ENCODE measurements around the gene ANTXRL. TPM values are rescaled to one million over a fixed set of nuclear protein-coding genes. Genes with fewer than 3 reads are reported as not detected.

ANTXRL gene
- not detected for polyA plus RNA-seq (2013, experiment 1 of 2)
- not detected for polyA plus RNA-seq (2013, experiment 2 of 2)

DNA sequence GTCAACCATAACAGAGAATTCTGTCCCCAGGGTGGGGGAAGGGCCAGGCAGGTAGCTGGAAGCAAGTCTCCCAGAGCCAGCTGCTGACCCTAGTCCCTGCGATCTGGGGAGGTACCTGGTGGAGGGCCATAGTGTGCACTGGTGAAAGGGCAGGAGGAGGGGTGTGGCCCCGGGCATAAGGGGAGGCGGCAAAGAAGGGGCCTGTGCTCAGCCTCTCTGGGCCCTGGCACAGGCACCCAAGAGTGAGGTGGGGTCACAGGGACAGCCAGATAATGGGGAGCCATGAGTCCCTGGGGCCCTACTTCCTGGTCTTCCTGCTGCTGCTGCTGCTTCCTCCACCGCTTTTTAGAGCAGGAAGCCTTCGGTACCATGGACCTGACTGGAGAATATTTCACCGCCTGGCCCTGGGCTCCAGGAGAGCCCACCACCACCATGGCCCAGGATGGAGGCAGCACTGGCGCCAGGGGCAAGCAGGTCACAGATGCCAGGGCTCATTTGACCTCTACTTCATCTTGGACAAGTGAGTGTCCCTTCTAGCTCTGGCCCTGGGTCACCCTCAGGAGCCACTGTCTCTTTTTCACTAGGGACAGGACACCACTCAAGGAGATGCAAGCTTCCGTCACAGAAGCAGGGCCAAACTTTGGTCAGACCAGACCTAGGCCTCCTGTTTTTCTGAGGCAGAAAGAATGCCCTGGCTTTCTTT lies at the start of gene ANTXRL:
ANTXRL (plus strand) TSS at position 7 of the 703 bp plus-strand sequence; CDS start at position 273, 266 bp downstream.
- no peak within 1 kb of the TSS for H3K18ac ChIP-seq (ENCODE audit: low read length)
- no peak within 1 kb of the TSS for H2BK15ac ChIP-seq (replicated peaks; ENCODE audit: low read depth)
- H3K4ac ChIP-seq (ENCODE audit: low read depth, low read length) = no peak within 1 kb of the TSS
- H2AK5ac ChIP-seq (ENCODE audit: low read length) = no peak within 1 kb of the TSS
- DNase-seq = no peak
- no peaks in the 10 kb centered on the region for H3K79me2 ChIP-seq (ENCODE audit: control insufficient read depth, insufficient read depth, low read length)
- H3K9ac ChIP-seq (ENCODE audit: low read length) = no peak within 1 kb of the TSS
- H2BK5ac ChIP-seq (ENCODE audit: low read length) = no peak within 1 kb of the TSS
- H3K23ac ChIP-seq (ENCODE audit: low read length) = no peak within 1 kb of the TSS
- no peaks in the 10 kb centered on the region for H3K79me1 ChIP-seq (ENCODE audit: low read length)
- H3K27me3 ChIP-seq (ENCODE audit: insufficient read depth, low read length, poor library complexity) = no peaks in the 10 kb centered on the region
- no CpG with 5 or more reads among the region's 8 CpGs for WGBS (ENCODE audit: extremely low coverage, insufficient coverage, low lambda C conversion rate)
- no peak within 1 kb of the TSS for H3K56ac ChIP-seq (ENCODE audit: low read length)
- no peak within 1 kb of the TSS for H3K27ac ChIP-seq (ENCODE audit: low read depth, low read length)
- H3K4me2 ChIP-seq (ENCODE audit: low read length) = no peak within 1 kb of the TSS
- H4K8ac ChIP-seq (ENCODE audit: low read depth, low read length) = no peak within 1 kb of the TSS
- H3K36me3 ChIP-seq (ENCODE audit: control insufficient read depth, insufficient read depth, low read length) = no peaks in the 10 kb centered on the region
- H4K5ac ChIP-seq (ENCODE audit: low read length) = no peak within 1 kb of the TSS
- H3K4me1 ChIP-seq (ENCODE audit: control insufficient read depth, low read depth, low read length) = peaks cover 7% of the 10 kb centered on the region
- H2BK120ac ChIP-seq (ENCODE audit: low read depth, low read length) = no peak within 1 kb of the TSS
- no peak within 1 kb of the TSS for H3K4me3 ChIP-seq (ENCODE audit: low read length)

DNA sequence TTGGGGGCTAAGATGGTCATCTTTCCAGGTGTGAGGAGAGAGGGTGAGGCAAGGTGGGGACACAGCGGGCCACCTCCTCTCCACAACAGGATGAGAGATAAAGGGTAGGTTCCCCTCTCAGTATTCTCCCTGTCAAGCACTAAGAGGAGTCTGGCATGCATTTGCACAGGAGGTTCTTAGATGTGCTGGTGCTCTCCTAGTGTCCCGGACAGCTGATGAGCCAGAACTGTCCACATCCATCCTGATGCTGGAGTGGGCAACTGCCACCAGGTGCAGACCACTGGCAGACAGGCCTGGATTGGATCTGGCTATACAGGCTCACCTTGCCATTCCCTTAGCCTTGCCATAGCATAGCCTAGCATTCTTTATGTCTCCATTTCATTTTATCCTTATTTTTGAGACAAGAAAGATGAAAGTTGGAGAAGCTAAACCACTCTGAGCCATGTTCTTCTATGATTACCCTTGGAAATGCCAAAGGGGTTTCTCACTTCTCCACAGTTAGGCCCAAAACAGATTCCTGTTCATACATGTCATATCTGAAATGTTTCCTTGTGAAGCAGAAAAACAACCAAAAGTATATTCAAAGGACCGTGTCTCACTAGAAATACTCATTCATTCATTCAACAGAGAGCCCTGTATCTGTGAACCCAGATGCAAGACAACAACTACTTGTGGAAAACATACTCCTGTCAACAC lies 48.8 kb upstream of the ANTXRL start:
- no peak overlapping the region for H2AK5ac ChIP-seq (ENCODE audit: low read length)
- H3K4me1 ChIP-seq (ENCODE audit: control insufficient read depth, low read depth, low read length) = no peaks in the 10 kb centered on the region
- H3K27me3 ChIP-seq (ENCODE audit: insufficient read depth, low read length, poor library complexity) = no peaks in the 10 kb centered on the region
- no peak overlapping the region for H3K27ac ChIP-seq (ENCODE audit: low read depth, low read length)
- no peak overlapping the region for H3K18ac ChIP-seq (ENCODE audit: low read length)
- no peak overlapping the region for H3K9ac ChIP-seq (ENCODE audit: low read length)
- no peak overlapping the region for H2BK120ac ChIP-seq (ENCODE audit: low read depth, low read length)
- no peak overlapping the region for H4K8ac ChIP-seq (ENCODE audit: low read depth, low read length)
- H3K23ac ChIP-seq (ENCODE audit: low read length) = no peak overlapping the region
- no peak overlapping the region for H3K4me2 ChIP-seq (ENCODE audit: low read length)
- H4K5ac ChIP-seq (ENCODE audit: low read length) = no peak overlapping the region
- no peak overlapping the region for H3K4ac ChIP-seq (ENCODE audit: low read depth, low read length)
- no peaks in the 10 kb centered on the region for H3K36me3 ChIP-seq (ENCODE audit: control insufficient read depth, insufficient read depth, low read length)
- DNase-seq = no peak
- WGBS (ENCODE audit: extremely low coverage, insufficient coverage, low lambda C conversion rate) = no CpG with 5 or more reads among the region's 3 CpGs
- H2BK15ac ChIP-seq (replicated peaks; ENCODE audit: low read depth) = no peak overlapping the region
- no peak overlapping the region for H2BK5ac ChIP-seq (ENCODE audit: low read length)
- H3K56ac ChIP-seq (ENCODE audit: low read length) = no peak overlapping the region
- H3K79me1 ChIP-seq (ENCODE audit: low read length) = no peaks in the 10 kb centered on the region
- no peak overlapping the region for H3K4me3 ChIP-seq (ENCODE audit: low read length)
- H3K79me2 ChIP-seq (ENCODE audit: control insufficient read depth, insufficient read depth, low read length) = no peaks in the 10 kb centered on the region

DNA sequence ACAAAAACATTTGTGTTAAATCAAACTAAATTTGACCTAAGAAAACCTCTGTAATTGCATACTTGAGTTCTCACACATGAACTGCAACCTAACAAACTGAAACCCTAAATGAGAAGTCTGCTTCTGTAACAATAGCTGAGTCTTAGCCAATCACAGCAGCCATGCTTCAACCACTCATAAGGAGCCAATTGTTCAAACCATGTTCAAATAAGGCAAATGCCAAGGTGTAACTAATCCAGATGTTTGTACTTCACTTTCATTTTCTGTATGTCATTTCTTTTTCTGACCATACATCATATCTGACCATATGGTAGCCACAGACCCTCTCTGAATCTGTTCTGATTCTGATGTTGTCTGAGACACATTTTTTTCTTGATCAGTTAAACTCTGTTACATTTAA lies 47.5 kb upstream of the ANTXRL start:
- no peak overlapping the region for H3K4me2 ChIP-seq (ENCODE audit: low read length)
- H2BK5ac ChIP-seq (ENCODE audit: low read length) = no peak overlapping the region
- H3K79me1 ChIP-seq (ENCODE audit: low read length) = no peaks in the 10 kb centered on the region

DNA sequence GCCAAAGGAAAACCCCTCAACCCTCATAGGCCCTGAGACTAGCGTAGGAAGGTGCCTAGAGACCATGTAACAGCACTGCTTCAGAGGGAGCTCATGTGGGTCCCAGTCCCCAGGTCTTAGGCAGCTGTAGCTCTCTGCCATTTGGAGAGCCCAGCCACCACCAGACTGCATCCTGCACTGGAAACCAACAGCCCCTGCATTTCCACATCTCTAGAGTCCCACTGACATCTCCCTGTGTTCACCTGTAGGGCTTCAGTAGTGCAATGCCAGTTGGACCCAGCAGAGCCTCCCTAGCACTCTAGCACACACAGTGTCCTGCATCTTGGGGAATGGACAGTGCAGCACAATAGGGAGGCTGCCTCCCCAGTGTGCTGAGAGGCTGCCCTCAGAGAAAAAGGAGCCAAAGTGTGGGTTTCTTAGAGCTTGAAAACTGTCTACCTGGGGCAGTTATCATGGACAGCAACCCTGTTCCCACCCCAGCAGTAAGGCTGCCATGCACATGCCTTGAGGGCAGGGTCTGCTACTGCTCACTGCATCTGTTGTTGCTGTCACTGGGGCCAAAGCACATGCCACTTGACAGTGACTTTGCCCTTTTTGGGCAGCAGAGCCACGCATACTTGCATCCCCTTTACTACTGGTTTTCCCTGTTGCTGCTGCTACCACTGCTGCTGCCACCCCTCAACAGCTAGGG lies 46.7 kb upstream of the ANTXRL start:
- Histone ChIP-seq H2BK15ac (replicated peaks; ENCODE audit: low read depth) (no peak overlapping the region), H2AK5ac (ENCODE audit: low read length) (no peak overlapping the region), H3K27ac (ENCODE audit: low read depth, low read length) (no peak overlapping the region), H4K5ac (ENCODE audit: low read length) (no peak overlapping the region), H3K4me2 (ENCODE audit: low read length) (no peak overlapping the region), H3K23ac (ENCODE audit: low read length) (no peak overlapping the region), H3K79me1 (ENCODE audit: low read length) (no peaks in the 10 kb centered on the region), H3K4me1 (ENCODE audit: control insufficient read depth, low read depth, low read length) (no peaks in the 10 kb centered on the region), H2BK5ac (ENCODE audit: low read length) (no peak overlapping the region), H3K79me2 (ENCODE audit: control insufficient read depth, insufficient read depth, low read length) (no peaks in the 10 kb centered on the region), H3K27me3 (ENCODE audit: insufficient read depth, low read length, poor library complexity) (no peaks in the 10 kb centered on the region), H2BK120ac (ENCODE audit: low read depth, low read length) (no peak overlapping the region), H3K4ac (ENCODE audit: low read depth, low read length) (no peak overlapping the region), H4K8ac (ENCODE audit: low read depth, low read length) (no peak overlapping the region), H3K9ac (ENCODE audit: low read length) (no peak overlapping the region), H3K18ac (ENCODE audit: low read length) (no peak overlapping the region), H3K4me3 (ENCODE audit: low read length) (no peak overlapping the region), H3K56ac (ENCODE audit: low read length) (no peak overlapping the region), H3K36me3 (ENCODE audit: control insufficient read depth, insufficient read depth, low read length) (no peaks in the 10 kb centered on the region)
- WGBS (ENCODE audit: extremely low coverage, insufficient coverage, low lambda C conversion rate) = no CpG with 5 or more reads among the region's 2 CpGs
- no peak for DNase-seq

More for the DNA sequence above, 47.5 kb upstream of the ANTXRL start:
- H3K4ac ChIP-seq (ENCODE audit: low read depth, low read length) = no peak overlapping the region
- H3K23ac ChIP-seq (ENCODE audit: low read length) = no peak overlapping the region
- no peak overlapping the region for H3K9ac ChIP-seq (ENCODE audit: low read length)
- no peaks in the 10 kb centered on the region for H3K4me1 ChIP-seq (ENCODE audit: control insufficient read depth, low read depth, low read length)
- H3K79me2 ChIP-seq (ENCODE audit: control insufficient read depth, insufficient read depth, low read length) = no peaks in the 10 kb centered on the region
- H4K8ac ChIP-seq (ENCODE audit: low read depth, low read length) = no peak overlapping the region
- no peaks in the 10 kb centered on the region for H3K36me3 ChIP-seq (ENCODE audit: control insufficient read depth, insufficient read depth, low read length)
- no peaks in the 10 kb centered on the region for H3K27me3 ChIP-seq (ENCODE audit: insufficient read depth, low read length, poor library complexity)
- H2BK120ac ChIP-seq (ENCODE audit: low read depth, low read length) = no peak overlapping the region
- H2BK15ac ChIP-seq (replicated peaks; ENCODE audit: low read depth) = no peak overlapping the region
- DNase-seq = no peak
- no peak overlapping the region for H3K4me3 ChIP-seq (ENCODE audit: low read length)
- H3K56ac ChIP-seq (ENCODE audit: low read length) = no peak overlapping the region
- no peak overlapping the region for H3K18ac ChIP-seq (ENCODE audit: low read length)
- H3K27ac ChIP-seq (ENCODE audit: low read depth, low read length) = no peak overlapping the region
- no peak overlapping the region for H4K5ac ChIP-seq (ENCODE audit: low read length)
- no peak overlapping the region for H2AK5ac ChIP-seq (ENCODE audit: low read length)

GRCh38 chr10:46240684-46241565 lies 45.9 kb upstream of the ANTXRL start:
- Histone ChIP-seq H2BK120ac (ENCODE audit: low read depth, low read length) (no peak overlapping the region), H3K79me1 (ENCODE audit: low read length) (no peaks in the 10 kb centered on the region), H2AK5ac (ENCODE audit: low read length) (no peak overlapping the region), H2BK15ac (replicated peaks; ENCODE audit: low read depth) (no peak overlapping the region), H3K9ac (ENCODE audit: low read length) (no peak overlapping the region), H3K23ac (ENCODE audit: low read length) (peak overlapping the region; percentile 48), H3K4me1 (ENCODE audit: control insufficient read depth, low read depth, low read length) (no peaks in the 10 kb centered on the region), H3K56ac (ENCODE audit: low read length) (no peak overlapping the region), H3K27ac (ENCODE audit: low read depth, low read length) (no peak overlapping the region), H4K5ac (ENCODE audit: low read length) (no peak overlapping the region), H4K8ac (ENCODE audit: low read depth, low read length) (no peak overlapping the region), H3K79me2 (ENCODE audit: control insufficient read depth, insufficient read depth, low read length) (no peaks in the 10 kb centered on the region), H3K36me3 (ENCODE audit: control insufficient read depth, insufficient read depth, low read length) (no peaks in the 10 kb centered on the region), H2BK5ac (ENCODE audit: low read length) (no peak overlapping the region), H3K27me3 (ENCODE audit: insufficient read depth, low read length, poor library complexity) (no peaks in the 10 kb centered on the region), H3K18ac (ENCODE audit: low read length) (no peak overlapping the region), H3K4me3 (ENCODE audit: low read length) (no peak overlapping the region), H3K4me2 (ENCODE audit: low read length) (no peak overlapping the region), H3K4ac (ENCODE audit: low read depth, low read length) (no peak overlapping the region)
- no CpG with 5 or more reads among the region's 2 CpGs for WGBS (ENCODE audit: extremely low coverage, insufficient coverage, low lambda C conversion rate)
- DNase-seq = no peak
